GM06990 (cell line): Measurements from ENCODE around the gene NCK2.

Experiments used
- DNase-seq: peaks from one replicate; pipeline ENCODE4 v3.0.0-alpha.2; 2011; ENCODE audit not compliant: insufficient read length; ENCODE audit errors: extremely low read depth
- H3K27me3 ChIP-seq: replicated peaks from 2 replicates; pipeline ENCODE4 v1.6.0; 2011; ENCODE audit warnings: low read length; ENCODE audit not compliant: control insufficient read depth, insufficient read depth
- H3K36me3 ChIP-seq: 2 replicates; pipeline ENCODE4 v1.5.1; 2011; ENCODE audit warnings: low read length; ENCODE audit not compliant: control insufficient read depth, insufficient read depth
- H3K4me3 ChIP-seq: replicated peaks from 2 replicates; pipeline ENCODE4 v1.5.1; 2011; ENCODE audit warnings: low read depth, mild to moderate bottlenecking, control low read depth, low read length
- TF ChIP-seq, protein P1 (sequence below): IDR thresholded peaks from 2 replicates; pipeline ENCODE4 v1.5.1; 2011; ENCODE audit warnings: low read length, control low read depth, mild to moderate bottlenecking, inconsistent platforms; ENCODE audit not compliant: insufficient read depth, poor library complexity, severe bottlenecking

Gene NCK2

DNA sequence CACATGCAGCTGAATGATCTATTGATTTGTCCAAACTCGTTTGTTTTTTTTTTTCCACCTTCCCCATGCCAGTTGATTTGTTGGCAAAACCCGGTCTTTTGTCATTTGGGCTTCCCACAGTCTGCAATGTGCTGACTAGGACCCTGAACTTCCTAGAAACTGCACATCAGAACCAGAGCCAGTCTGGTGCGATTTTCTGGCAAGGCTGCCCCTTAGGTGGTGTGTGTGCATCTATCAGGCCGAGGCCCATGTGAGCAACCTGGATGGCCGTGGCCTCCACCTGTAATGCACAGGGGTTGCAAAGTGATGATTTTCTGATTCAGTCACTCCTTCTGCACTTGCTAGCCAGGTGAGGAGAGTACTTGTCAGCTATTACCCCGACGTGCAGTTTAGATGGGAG is 47.8 kb downstream of the NCK2 start:
- TF ChIP-seq, protein P1, sequence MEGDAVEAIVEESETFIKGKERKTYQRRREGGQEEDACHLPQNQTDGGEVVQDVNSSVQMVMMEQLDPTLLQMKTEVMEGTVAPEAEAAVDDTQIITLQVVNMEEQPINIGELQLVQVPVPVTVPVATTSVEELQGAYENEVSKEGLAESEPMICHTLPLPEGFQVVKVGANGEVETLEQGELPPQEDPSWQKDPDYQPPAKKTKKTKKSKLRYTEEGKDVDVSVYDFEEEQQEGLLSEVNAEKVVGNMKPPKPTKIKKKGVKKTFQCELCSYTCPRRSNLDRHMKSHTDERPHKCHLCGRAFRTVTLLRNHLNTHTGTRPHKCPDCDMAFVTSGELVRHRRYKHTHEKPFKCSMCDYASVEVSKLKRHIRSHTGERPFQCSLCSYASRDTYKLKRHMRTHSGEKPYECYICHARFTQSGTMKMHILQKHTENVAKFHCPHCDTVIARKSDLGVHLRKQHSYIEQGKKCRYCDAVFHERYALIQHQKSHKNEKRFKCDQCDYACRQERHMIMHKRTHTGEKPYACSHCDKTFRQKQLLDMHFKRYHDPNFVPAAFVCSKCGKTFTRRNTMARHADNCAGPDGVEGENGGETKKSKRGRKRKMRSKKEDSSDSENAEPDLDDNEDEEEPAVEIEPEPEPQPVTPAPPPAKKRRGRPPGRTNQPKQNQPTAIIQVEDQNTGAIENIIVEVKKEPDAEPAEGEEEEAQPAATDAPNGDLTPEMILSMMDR: no peak
- Histone ChIP-seq H3K36me3 (no peaks in the 10 kb centered on the region), H3K4me3 (no peak overlapping the region), H3K27me3 (no peaks in the 10 kb centered on the region)
- DNase-seq: no peak

DNA sequence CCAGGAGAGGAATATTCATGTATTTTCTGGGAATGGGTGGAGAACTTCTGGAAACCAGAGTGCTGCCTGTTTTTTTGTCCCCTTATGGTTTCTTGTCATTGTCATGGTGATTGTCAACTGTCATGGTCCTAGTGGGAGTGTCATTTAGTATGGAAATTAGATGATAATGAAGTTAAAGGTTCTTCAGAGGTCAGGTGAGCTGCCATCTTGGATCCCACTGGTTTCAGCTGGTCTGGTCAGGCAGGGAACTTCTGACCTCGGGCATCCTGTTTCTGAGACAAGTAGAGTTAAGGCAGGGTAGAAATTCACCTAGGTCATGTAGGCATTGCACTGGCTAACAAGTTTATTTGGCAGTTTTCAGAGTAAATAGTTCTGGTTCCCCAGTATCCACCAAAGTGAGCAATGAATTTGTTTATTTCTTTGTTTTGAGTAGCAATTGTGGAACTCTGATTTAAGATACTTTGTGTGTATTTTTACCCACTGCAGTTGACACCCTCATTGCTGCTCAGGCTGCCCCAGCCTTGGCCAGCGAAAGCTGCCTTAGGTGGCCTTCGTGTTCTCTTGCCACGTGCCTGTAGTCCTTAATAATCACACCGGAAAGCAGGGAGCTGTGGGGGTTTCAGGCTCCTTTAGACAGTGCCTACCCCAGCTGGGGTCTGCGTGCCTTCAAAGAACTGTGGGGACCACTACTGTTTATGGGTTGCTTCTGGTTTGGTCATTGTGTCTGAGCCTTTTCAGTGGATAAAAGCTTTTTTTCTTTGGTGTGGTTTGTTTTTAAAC is 48.7 kb downstream of the NCK2 start:
- H3K4me3 ChIP-seq: no peak overlapping the region
- no peak for DNase-seq
- H3K27me3 ChIP-seq: no peaks in the 10 kb centered on the region
- TF ChIP-seq, protein P1: no peak
- no peaks in the 10 kb centered on the region for H3K36me3 ChIP-seq

- TF ChIP-seq, protein P1: no peak
- H3K4me3 ChIP-seq: peak overlapping the region; percentile 46
- DNase-seq: no peak
- H3K27me3 ChIP-seq: no peaks in the 10 kb centered on the region
- H3K36me3 ChIP-seq: no peaks in the 10 kb centered on the region
Observed at GRCh38 chr2:105794926-105795574, 50.3 kb downstream of the NCK2 start.

GRCh38 chr2:105795575-105795934 is 50.8 kb downstream of the NCK2 start:
- Histone ChIP-seq H3K4me3 (peak overlapping the region; percentile 46), H3K36me3 (no peaks in the 10 kb centered on the region), H3K27me3 (no peaks in the 10 kb centered on the region)
- TF ChIP-seq, protein P1: no peak
- DNase-seq: no peak

DNA sequence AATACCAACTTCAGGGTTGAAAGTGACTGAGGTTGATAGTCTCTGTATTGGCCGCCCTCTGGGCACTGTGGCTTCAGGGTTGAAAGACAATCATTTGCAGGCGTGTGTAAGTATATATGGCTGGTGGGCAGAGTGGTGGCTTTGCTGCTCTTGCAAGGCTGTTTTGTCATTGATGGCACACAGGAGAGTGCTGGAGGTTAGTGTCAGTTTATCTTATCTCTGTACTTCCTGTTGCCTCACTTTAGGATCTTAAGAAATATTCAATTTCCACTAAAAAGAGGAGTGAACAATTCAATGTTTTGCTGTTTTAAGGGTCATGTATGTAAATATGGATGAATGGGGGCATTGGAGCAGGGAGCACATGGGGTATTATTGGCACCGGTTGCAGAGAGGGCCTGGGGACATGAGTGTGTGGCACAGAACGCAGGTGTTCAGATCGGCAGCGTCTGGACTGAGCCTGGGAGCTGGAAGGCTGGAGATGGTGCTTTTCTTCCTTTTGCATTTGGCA is 51.5 kb downstream of the NCK2 start:
- TF ChIP-seq, protein P1: no peak
- no peak for DNase-seq
- peak overlapping the region; percentile 46 for H3K4me3 ChIP-seq
- H3K27me3 ChIP-seq: no peaks in the 10 kb centered on the region
- H3K36me3 ChIP-seq: no peaks in the 10 kb centered on the region
